Activated CD4-positive, alpha-beta memory T cell treated with anti-CD3 and anti-CD28 coated beads, Interleukin-2, amount 10 ng/mL, durations not matched to agents 7 days and 5 days (primary cell): ENCODE results near the gene UBE2F. TPM values are rescaled to one million over a fixed set of nuclear protein-coding genes. Genes with fewer than 3 reads are reported as not detected.

ENCODE experiments used
- CTCF ChIA-PET: fragments of 350-600 bp; sonication (Branson Sonifier 250); formaldehyde crosslinking; loops from one replicate; lab custom pipeline; 2021; ENCODE audit warnings: antibody characterized with exemption, inconsistent platforms; lab: Charles Lee
- POLR2A ChIA-PET: fragments of 350-600 bp; sonication (Branson Sonifier 250); formaldehyde crosslinking; loops from one replicate; lab custom pipeline; 2021; ENCODE audit warnings: antibody characterized with exemption; lab: Charles Lee
- DNase-seq: peaks from one replicate; pipeline ENCODE4 v3.0.0-alpha.2; 2020
- H3K27ac Mint-ChIP-seq: one replicate; pipeline ENCODE4 v1.8.0; 2021; ENCODE audit warnings: mild to moderate bottlenecking, mixed read lengths
- H3K27me3 Mint-ChIP-seq: one replicate; pipeline ENCODE4 v1.8.0; 2021; ENCODE audit warnings: mixed read lengths
- H3K36me3 Mint-ChIP-seq: one replicate; pipeline ENCODE4 v1.8.0; 2021; ENCODE audit warnings: low read depth, mixed read lengths
- H3K4me1 Mint-ChIP-seq: one replicate; pipeline ENCODE4 v1.8.0; 2021; ENCODE audit warnings: mixed read lengths
- H3K4me3 Mint-ChIP-seq: one replicate; pipeline ENCODE4 v1.8.0; 2021; ENCODE audit warnings: mild to moderate bottlenecking, mixed read lengths
- H3K9me3 Mint-ChIP-seq: one replicate; pipeline ENCODE4 v1.8.0; 2021; ENCODE audit warnings: mixed read lengths
- total RNA-seq, 2 experiments: library from RNA; stranded (reverse); gene quantifications; one replicate each; pipeline ENCODE4 v1.2.3, GENCODE V29; 2021

UBE2F gene
- total RNA-seq, 2 experiments from 2014 or later: 77.5 to 82.7 TPM

DNA sequence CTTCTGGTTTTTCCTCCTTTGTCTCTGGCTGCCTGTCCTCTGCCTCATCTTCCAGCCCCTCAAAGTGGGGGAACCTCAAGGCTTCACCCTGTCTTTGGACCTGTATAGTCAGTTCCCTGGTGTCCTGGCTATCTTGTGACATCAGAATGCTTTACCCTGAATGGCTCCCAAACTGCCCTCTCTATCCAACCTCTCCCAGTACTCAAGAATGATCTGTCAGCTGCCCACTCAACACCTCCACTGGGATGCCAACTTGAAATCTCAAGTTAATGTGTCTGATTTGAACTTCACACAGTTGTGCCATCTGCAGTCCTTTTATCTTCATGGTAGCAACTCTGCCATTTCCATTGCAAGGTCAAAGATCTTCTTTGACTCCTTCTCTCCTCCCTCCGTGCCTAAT is 43.8 kb downstream of the UBE2F start:
- no peak for DNase-seq
- Mint-ChIP-seq H3K4me1 (peaks cover 13% of the 10 kb centered on the region), H3K36me3 (peaks cover 48% of the 10 kb centered on the region), H3K27ac (no peak overlapping the region), H3K9me3 (no peaks in the 10 kb centered on the region), H3K27me3 (no peaks in the 10 kb centered on the region), H3K4me3 (no peak overlapping the region)
- ChIA-PET CTCF (no interaction called here), POLR2A (no interaction called here)

DNA sequence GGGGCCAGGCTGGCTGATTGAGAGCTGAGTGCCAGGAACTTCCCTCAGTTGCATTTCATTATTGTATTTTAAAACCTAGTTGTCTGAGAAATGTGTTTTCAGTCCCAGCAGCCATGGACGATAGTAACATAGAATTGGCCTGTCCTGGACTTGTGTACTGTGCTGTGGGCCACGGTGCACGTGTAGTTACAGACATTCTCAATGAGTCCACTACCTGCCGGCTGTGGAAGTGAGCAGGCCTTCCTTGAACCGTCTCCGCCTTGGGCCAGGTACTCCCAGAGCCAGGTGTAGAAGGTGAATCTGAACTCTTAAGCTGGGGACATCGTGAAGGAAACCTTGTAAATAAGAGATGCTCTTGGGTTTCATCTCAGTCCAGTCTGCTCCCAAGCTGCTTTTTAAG is 47.0 kb downstream of the UBE2F start:
- Mint-ChIP-seq H3K36me3 (peaks cover 39% of the 10 kb centered on the region), H3K9me3 (no peaks in the 10 kb centered on the region), H3K27ac (no peak overlapping the region), H3K4me1 (peaks cover 10% of the 10 kb centered on the region), H3K27me3 (no peaks in the 10 kb centered on the region), H3K4me3 (no peak overlapping the region)
- POLR2A ChIA-PET: no interaction called here
- CTCF ChIA-PET: no interaction called here
- DNase-seq: no peak

DNA sequence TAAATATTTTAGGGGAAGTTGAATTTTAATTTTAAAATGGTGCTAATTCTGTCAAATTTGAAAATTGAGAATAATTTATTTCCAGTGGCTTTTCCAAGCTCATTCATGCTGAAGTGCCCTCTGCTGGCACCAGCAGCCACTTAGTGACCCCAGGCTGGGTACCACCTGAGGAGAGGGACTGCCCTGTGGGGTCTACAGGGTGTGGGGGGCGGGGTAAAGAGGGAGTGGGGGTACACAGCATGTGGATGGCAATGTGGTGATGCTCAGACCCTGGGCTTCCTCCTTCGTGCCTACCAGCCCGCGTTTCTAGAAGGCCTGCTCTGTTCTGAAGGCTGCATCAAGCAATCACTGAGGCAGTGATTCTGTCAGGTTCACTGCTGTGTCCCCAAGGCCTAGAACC is 48.9 kb downstream of the UBE2F start:
- Mint-ChIP-seq H3K4me1 (peaks cover 2% of the 10 kb centered on the region), H3K9me3 (no peaks in the 10 kb centered on the region), H3K27me3 (no peaks in the 10 kb centered on the region), H3K36me3 (peaks cover 40% of the 10 kb centered on the region), H3K4me3 (no peak overlapping the region), H3K27ac (no peak overlapping the region)
- ChIA-PET POLR2A (no interaction called here), CTCF (interaction anchor here (1.2 to 1.3 kb wide), 2 partner anchors 45 to 92 kb away, joined by 4 read pairs; partner anchors contain the start of gene SCLY)
- no peak for DNase-seq

DNA sequence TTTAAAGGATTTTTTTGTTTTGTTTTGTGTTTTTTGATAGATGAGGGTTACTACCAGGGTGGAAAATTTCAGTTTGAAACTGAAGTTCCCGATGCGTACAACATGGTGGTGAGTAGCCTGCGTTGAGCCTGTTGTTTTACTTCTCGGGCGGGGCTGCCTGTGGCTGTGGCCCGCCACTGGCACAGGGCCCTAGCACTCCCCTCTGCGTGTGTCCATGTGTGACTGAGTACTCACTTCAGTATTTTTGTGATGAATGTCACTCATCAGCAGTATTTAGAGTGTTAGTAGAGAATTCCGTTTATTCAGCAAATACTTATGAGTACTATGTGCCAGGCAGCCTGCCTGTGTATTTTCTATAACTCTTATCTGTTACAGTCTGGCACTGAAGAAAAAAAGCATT is 49.7 kb downstream of the UBE2F start:
- POLR2A ChIA-PET: no interaction called here
- no peak for DNase-seq
- Mint-ChIP-seq H3K4me3 (no peak overlapping the region), H3K4me1 (no peaks in the 10 kb centered on the region), H3K27me3 (no peaks in the 10 kb centered on the region), H3K9me3 (no peaks in the 10 kb centered on the region), H3K36me3 (peaks cover 37% of the 10 kb centered on the region), H3K27ac (no peak overlapping the region)
- CTCF ChIA-PET: no interaction called here

DNA sequence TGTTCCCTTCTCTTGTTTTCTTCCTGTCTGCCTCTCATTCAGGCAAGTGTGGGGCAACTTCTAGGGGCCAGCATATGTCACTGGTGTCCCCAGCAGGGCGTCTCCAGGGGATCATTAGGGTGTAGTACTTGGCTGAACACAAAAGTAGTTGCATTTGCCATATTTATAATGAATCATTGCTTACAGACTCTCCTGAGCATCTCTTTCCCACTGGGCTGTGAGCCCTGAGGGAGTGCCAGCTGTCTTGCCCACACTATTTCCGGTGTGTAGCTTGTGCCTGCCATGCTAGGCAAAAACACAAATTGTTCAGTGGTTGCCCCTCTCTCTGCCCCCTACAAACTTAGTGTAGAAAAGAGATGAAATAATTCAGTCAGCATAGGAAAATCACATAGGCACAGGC is 53.1 kb downstream of the UBE2F start:
- Mint-ChIP-seq H3K36me3 (peaks cover 29% of the 10 kb centered on the region), H3K4me3 (no peak overlapping the region), H3K27me3 (no peaks in the 10 kb centered on the region), H3K9me3 (no peaks in the 10 kb centered on the region), H3K27ac (no peak overlapping the region), H3K4me1 (peaks cover 7% of the 10 kb centered on the region)
- CTCF ChIA-PET: interaction anchor here (0.6 kb wide), 1 partner anchor 347 kb away, joined by 3 read pairs; no protein-coding TSS in a partner anchor
- POLR2A ChIA-PET: no interaction called here
- no peak for DNase-seq

DNA sequence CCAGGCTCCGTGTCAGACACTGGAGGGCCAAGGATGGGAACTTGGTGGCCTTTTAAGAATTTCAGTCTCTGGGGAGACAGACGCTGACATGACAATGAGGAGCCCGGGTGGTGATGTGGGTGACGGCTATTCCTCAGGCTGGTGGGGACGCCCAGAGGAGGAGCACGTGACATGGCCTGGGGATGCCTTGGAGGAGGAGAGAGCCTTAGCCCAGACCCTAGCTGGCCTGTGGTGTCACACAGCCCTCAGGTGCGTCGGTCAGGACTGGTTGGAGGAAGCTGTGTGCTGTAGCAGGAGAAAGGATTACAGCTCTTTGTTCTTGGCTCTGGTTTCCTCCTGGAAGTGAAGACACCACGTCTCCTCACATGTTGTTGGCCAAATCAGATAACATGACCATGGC is 54.0 kb downstream of the UBE2F start:
- H3K4me3 Mint-ChIP-seq: no peak overlapping the region
- ChIA-PET POLR2A (no interaction called here), CTCF (no interaction called here)
- no peaks in the 10 kb centered on the region for H3K9me3 Mint-ChIP-seq
- H3K36me3 Mint-ChIP-seq: peaks cover 35% of the 10 kb centered on the region
- DNase-seq: no peak
- peaks cover 13% of the 10 kb centered on the region for H3K4me1 Mint-ChIP-seq
- no peak overlapping the region for H3K27ac Mint-ChIP-seq
- no peaks in the 10 kb centered on the region for H3K27me3 Mint-ChIP-seq

DNA sequence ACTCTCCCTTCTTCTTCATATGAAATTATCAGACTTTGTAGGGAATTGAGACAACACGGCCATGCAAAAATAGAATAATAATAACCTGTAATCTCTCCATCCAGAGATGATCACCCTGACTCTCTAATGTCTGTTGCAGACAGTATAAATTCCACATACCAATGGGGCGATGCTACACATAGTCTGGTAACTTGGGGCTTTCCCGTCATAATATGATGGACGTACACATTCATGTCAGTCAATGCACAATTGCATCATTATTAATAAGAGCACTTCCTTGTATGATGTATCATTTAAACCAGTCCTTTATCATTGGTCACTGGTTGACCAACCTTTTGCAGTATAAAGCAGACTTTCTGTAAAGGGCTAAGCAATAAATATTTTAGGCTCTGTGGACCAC is 54.5 kb downstream of the UBE2F start:
- no peaks in the 10 kb centered on the region for H3K27me3 Mint-ChIP-seq
- H3K9me3 Mint-ChIP-seq: no peaks in the 10 kb centered on the region
- no peak for DNase-seq
- ChIA-PET POLR2A (no interaction called here), CTCF (no interaction called here)
- no peak overlapping the region for H3K27ac Mint-ChIP-seq
- peaks cover 33% of the 10 kb centered on the region for H3K36me3 Mint-ChIP-seq
- no peak overlapping the region for H3K4me3 Mint-ChIP-seq
- H3K4me1 Mint-ChIP-seq: peaks cover 13% of the 10 kb centered on the region

DNA sequence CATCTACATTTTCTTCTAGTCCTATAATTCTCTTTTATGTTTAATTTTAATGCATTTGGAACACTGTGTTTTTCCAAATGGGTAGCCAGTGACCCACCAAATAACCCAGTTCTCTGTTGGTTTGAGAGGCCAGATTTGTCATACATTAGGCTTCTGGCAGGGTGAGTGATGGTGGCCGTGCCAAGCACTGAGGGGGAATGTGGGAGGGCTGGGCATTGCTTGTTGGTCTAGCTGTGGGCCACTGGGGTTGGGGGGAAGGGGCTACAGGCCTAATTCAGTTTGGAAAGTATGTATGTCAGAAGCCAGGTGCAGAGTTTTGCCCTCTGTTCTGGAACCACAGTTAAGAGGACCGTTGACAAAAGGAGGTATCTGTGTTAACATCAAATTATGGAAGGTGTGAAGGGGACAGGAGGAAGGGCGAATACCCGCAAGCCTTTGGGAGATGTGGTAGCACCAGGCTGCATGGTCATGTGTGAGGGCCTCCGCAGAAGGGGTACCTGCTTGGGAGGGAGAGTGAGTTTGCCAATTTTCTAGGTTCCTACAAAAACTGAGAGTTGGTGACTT is 55.9 kb downstream of the UBE2F start:
- Mint-ChIP-seq H3K4me1 (peaks cover 13% of the 10 kb centered on the region), H3K27me3 (no peaks in the 10 kb centered on the region), H3K4me3 (no peak overlapping the region), H3K27ac (no peak overlapping the region), H3K36me3 (peaks cover 34% of the 10 kb centered on the region), H3K9me3 (no peaks in the 10 kb centered on the region)
- CTCF ChIA-PET: no interaction called here
- DNase-seq: no peak
- POLR2A ChIA-PET: no interaction called here

DNA sequence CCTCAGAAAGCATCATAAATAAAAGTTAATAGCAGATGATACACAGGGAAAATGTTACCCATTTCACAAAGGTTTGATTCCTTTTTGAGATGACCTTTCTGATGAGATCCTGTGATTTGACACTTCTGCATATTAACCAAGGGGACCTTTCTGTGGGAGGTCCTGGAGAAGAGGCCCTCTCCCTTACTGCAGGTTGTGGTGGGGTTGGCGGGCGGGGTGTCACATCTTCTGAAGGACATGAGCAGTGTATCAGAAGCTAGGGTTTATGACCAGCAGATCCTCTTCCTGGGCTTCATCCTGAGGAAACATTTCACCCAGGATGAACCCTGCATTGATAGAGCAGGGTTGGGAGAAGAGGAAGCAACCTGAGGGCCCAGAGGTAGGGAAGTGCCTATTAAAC is 56.8 kb downstream of the UBE2F start:
- Mint-ChIP-seq H3K9me3 (no peaks in the 10 kb centered on the region), H3K36me3 (peaks cover 38% of the 10 kb centered on the region)

DNA sequence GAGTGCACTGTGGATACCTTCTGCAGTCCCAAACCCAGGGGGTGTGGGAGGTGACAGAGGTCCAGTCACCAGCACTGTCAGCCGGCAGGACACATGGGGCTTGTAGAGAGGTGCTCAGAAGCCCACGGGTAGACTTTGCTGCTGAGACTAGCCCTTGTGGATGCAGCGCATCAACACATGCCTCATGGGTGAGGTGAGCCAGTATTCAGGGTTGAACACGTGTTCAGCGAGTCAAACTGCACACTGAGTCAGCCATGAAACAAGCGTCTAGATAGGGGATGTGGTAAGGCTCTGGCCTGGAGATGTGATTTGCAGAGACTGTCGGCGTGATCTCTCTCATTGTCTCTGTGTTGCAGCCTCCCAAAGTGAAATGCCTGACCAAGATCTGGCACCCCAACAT is 58.2 kb downstream of the UBE2F start:
- no peaks in the 10 kb centered on the region for H3K9me3 Mint-ChIP-seq
- ChIA-PET POLR2A (no interaction called here), CTCF (no interaction called here)
- no peaks in the 10 kb centered on the region for H3K27me3 Mint-ChIP-seq
- no peak overlapping the region for H3K27ac Mint-ChIP-seq
- peaks cover 33% of the 10 kb centered on the region for H3K36me3 Mint-ChIP-seq
- H3K4me3 Mint-ChIP-seq: no peak overlapping the region
- peak; percentile 47 for DNase-seq
- peaks cover 13% of the 10 kb centered on the region for H3K4me1 Mint-ChIP-seq

More for the DNA sequence above, 56.8 kb downstream of the UBE2F start:
- DNase-seq: no peak
- no peak overlapping the region for H3K4me3 Mint-ChIP-seq
- no peaks in the 10 kb centered on the region for H3K27me3 Mint-ChIP-seq
- ChIA-PET CTCF (no interaction called here), POLR2A (no interaction called here)
- peaks cover 13% of the 10 kb centered on the region for H3K4me1 Mint-ChIP-seq
- no peak overlapping the region for H3K27ac Mint-ChIP-seq

DNA sequence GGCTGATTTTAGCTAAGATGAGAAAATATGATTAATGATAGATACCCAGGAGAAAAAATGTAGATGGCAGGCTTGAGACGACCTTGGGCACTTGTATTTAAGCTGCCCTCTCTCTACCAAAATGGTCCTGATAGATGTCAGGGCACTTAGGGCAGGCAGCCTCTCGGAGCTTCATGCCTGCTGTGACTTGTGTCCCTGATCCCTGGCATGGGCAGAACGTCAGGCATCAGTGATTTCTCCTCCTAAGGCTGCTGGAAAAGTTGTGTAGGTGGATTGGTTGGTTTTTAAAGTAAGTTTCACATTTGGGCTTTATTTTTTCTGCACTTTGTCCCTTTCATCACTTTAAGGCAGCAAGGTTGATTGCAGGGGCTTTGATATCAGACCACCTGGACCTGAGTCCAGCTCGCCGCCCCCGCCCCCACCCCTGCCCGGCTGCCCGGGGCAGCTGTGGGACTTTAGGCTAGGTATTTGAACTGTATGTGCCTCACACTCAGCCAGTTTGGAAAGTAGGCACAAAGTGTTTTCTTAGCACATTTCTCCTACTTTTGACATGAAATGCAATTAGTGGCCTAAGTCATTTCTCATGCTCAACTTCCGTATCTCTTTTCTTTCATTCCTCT is 59.0 kb downstream of the UBE2F start:
- no peak overlapping the region for H3K27ac Mint-ChIP-seq

DNA sequence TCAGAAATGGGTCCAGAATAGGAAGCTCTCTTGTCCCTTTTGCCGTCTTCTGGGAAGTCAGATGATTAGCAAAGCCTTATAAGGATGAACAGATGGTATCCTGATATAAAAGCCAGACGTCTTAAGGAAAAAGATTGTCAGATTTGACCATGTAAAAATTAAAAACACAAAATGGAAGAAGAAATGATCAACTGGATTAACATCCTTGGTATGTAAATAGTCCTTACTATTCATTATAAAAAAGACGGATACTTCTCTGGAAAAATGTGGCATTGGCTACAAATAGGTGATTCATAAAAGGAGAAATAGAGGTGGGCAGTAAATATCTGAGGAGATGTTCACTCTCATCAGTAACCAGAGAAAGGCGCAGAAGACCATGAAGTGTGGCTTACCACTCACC is 60.2 kb downstream of the UBE2F start:
- no peak for DNase-seq
- no peak overlapping the region for H3K27ac Mint-ChIP-seq
- CTCF ChIA-PET: no interaction called here
- H3K9me3 Mint-ChIP-seq: no peaks in the 10 kb centered on the region
- H3K4me3 Mint-ChIP-seq: no peak overlapping the region
- peaks cover 13% of the 10 kb centered on the region for H3K4me1 Mint-ChIP-seq
- no peaks in the 10 kb centered on the region for H3K27me3 Mint-ChIP-seq
- POLR2A ChIA-PET: no interaction called here
- peaks cover 43% of the 10 kb centered on the region for H3K36me3 Mint-ChIP-seq

More for the DNA sequence above, 59.0 kb downstream of the UBE2F start:
- ChIA-PET CTCF (no interaction called here), POLR2A (no interaction called here)
- H3K9me3 Mint-ChIP-seq: no peaks in the 10 kb centered on the region
- H3K4me1 Mint-ChIP-seq: peaks cover 13% of the 10 kb centered on the region
- no peak overlapping the region for H3K4me3 Mint-ChIP-seq
- no peaks in the 10 kb centered on the region for H3K27me3 Mint-ChIP-seq
- H3K36me3 Mint-ChIP-seq: peaks cover 34% of the 10 kb centered on the region
- DNase-seq: no peak

DNA sequence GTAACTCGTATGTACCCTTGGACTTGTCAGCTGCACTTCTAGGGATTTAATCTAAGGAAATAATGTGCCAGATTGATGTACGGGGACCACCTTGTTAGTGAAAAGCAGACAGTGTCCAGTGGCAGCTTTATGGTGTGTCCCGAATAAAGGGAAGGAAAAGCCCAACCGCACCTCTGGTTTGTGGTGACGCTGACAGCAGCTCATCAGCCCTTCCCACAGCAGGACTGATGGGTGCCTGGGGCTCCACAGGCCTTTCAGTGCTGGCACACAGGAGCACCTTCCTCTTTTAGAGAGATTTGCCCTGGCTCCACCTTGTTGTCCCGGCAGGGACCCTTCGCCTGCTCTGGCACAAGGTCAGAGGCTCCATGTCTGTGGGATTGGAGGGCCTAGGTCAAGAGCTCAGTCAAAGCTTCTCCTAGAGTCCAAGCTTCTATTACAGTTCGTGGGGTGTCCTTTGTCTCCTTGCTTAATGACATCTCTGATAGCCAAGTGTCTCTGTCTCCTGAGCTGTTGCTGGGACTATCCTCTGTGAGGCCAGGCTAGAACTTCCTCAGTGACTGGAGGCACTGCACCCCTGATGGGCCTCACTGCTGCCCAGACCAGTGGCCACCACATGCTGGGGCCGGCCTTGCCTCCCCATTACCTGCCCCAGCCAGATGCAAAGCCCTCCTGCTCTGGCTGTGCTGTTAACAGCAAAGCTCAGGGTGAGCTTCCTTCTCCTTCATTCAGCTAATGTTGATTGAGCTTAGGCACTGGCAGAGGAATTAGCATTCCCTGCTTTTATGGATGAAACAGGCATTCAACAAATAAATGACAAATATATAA is 61.0 kb downstream of the UBE2F start:
- no peak overlapping the region for H3K27ac Mint-ChIP-seq
- H3K36me3 Mint-ChIP-seq: peaks cover 45% of the 10 kb centered on the region
- peaks cover 13% of the 10 kb centered on the region for H3K4me1 Mint-ChIP-seq
- CTCF ChIA-PET: interaction anchor here (1.2 kb wide), 1 partner anchor 60 kb away, joined by 3 read pairs; no protein-coding TSS in a partner anchor
- no peaks in the 10 kb centered on the region for H3K9me3 Mint-ChIP-seq
- H3K27me3 Mint-ChIP-seq: no peaks in the 10 kb centered on the region
- H3K4me3 Mint-ChIP-seq: no peak overlapping the region
- DNase-seq: no peak
- POLR2A ChIA-PET: no interaction called here
